Measurements from ENCODE around the gene AOC3. TPM values are rescaled to one million over a fixed set of nuclear protein-coding genes. Genes with fewer than 3 reads are reported as not detected.

The AOC3 gene
- total and polyA plus RNA-seq, 2 of the 13 experiments (the other 11 are each of a cell fraction or from before 2014, with no cell fraction given): 8.7 to 51.7 TPM

- TF ChIP-seq, protein P1, sequence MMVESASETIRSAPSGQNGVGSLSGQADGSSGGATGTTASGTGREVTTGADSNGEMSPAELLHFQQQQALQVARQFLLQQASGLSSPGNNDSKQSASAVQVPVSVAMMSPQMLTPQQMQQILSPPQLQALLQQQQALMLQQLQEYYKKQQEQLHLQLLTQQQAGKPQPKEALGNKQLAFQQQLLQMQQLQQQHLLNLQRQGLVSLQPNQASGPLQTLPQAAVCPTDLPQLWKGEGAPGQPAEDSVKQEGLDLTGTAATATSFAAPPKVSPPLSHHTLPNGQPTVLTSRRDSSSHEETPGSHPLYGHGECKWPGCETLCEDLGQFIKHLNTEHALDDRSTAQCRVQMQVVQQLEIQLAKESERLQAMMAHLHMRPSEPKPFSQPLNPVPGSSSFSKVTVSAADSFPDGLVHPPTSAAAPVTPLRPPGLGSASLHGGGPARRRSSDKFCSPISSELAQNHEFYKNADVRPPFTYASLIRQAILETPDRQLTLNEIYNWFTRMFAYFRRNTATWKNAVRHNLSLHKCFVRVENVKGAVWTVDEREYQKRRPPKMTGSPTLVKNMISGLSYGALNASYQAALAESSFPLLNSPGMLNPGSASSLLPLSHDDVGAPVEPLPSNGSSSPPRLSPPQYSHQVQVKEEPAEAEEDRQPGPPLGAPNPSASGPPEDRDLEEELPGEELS (CRISPR knock-in tag; IDR thresholded peaks at IDR 0.05): 0 out of 2 replicates have a peak, but pooled peaks have one; percentile 19
- TF ChIP-seq RELA (CRISPR knock-in tag; IDR thresholded peaks at IDR 0.05) (no peak), TEAD3 (CRISPR knock-in tag; optimal IDR thresholded peaks at IDR 0.05; ENCODE audit: borderline replicate concordance) (peak; percentile 63), ZFYVE20 (CRISPR knock-in tag; IDR thresholded peaks at IDR 0.05; ENCODE audit: borderline replicate concordance, low read depth) (no peak), KDM6A (CRISPR knock-in tag; IDR thresholded peaks at IDR 0.05; ENCODE audit: low read depth) (0 out of 2 replicates have a peak, but pooled peaks have one; percentile 32), ZNF83 (CRISPR knock-in tag; IDR thresholded peaks at IDR 0.05; ENCODE audit: borderline replicate concordance) (no peak; the same call in 1 of the 2 replicates), RNF219 (CRISPR knock-in tag; IDR thresholded peaks at IDR 0.05) (no peak), ZNF710 (CRISPR knock-in tag; IDR thresholded peaks at IDR 0.05; ENCODE audit: borderline replicate concordance) (no peak), ZNF3 (CRISPR knock-in tag; IDR thresholded peaks at IDR 0.05) (no peak), SAFB2 (CRISPR knock-in tag; IDR thresholded peaks at IDR 0.05; ENCODE audit: borderline replicate concordance, low read depth) (no peak), HOXA3 (CRISPR knock-in tag; IDR thresholded peaks at IDR 0.05) (0 out of 2 replicates have a peak, but pooled peaks have one; percentile 39), NFRKB (IDR thresholded peaks at IDR 0.05) (no peak), MXD4 (CRISPR knock-in tag; IDR thresholded peaks at IDR 0.05) (0 out of 2 replicates have a peak, but pooled peaks have one; percentile 29), HMGA1 (CRISPR knock-in tag; conservative IDR thresholded peaks at IDR 0.05) (no peak), FOXC1 (CRISPR knock-in tag; IDR thresholded peaks at IDR 0.05; ENCODE audit: borderline replicate concordance) (peak; percentile 24; the same call in 1 of the 2 replicates), ZNF687 (CRISPR knock-in tag; IDR thresholded peaks at IDR 0.05) (peak; percentile 66), ZEB1 (IDR thresholded peaks at IDR 0.05; ENCODE audit: insufficient replicate concordance, low read depth) (no peak), BCL6 (CRISPR knock-in tag; IDR thresholded peaks at IDR 0.05) (peak; percentile 57), ATF7 (IDR thresholded peaks at IDR 0.05) (no peak), ATF7 (CRISPR knock-in tag; IDR thresholded peaks at IDR 0.05) (no peak), HNF4A (CRISPR knock-in tag; IDR thresholded peaks at IDR 0.05) (peak; percentile 55)
Observed at GRCh38 chr17:42898147-42898811, 47.3 kb downstream of the AOC3 start (continued).

Data from HepG2 (cell line).